Transverse colon (tissue), 4 donors: ENCODE data around the gene ARPC5L. TPM values are rescaled to one million over a fixed set of nuclear protein-coding genes. Genes with fewer than 3 reads are reported as not detected.
"Not testable (repeated sequence)": the region's sequence is repeated elsewhere in the genome, so short reads cannot be mapped to it uniquely, and the experiment has no call there.

Experiments
- DNase-seq: peaks from one replicate; pipeline ENCODE4 v3.0.0-alpha.2; 2019
- H3K27ac ChIP-seq, 4 donors: fragments of 200-600 bp; sonication (generic); 2 replicates each; pipeline ENCODE4 v1.5.1; 2016 to 2018; ENCODE audit warnings: inconsistent platforms in 4 of 4
- H3K27me3 ChIP-seq: fragments of 200-600 bp; sonication (generic); 2 replicates; pipeline ENCODE4 v1.5.1; 2017; ENCODE audit warnings: inconsistent platforms
- H3K36me3 ChIP-seq, 4 donors: fragments of 200-600 bp; sonication (generic); 2 replicates each; pipeline ENCODE4 v1.5.1; 2017 to 2019; ENCODE audit warnings: inconsistent platforms in 4 of 4
- H3K4me1 ChIP-seq, 4 donors: fragments of 200-600 bp; sonication (generic); 2 replicates each; pipeline ENCODE4 v1.5.1; 2017 to 2020; ENCODE audit warnings: inconsistent platforms in 4 of 4
- H3K4me3 ChIP-seq, 4 donors: fragments of 200-600 bp; sonication (generic); 1 replicate in 1 of 4; 2 replicates in 3 of 4; pipeline versions ENCODE4 v1.5.1 to v1.6.1; 2017 to 2019; ENCODE audit warnings: inconsistent platforms in 4 of 4
- H3K9me3 ChIP-seq, 2 donors: fragments of 200-600 bp; sonication (generic); 2 replicates each; pipeline ENCODE4 v1.5.1; 2017 to 2019; ENCODE audit warnings: inconsistent platforms in 2 of 2
- EP300 ChIP-seq: sonication (generic); formaldehyde crosslinking; IDR thresholded peaks from one replicate; pipeline ENCODE4 v1.6.1; 2017; ENCODE audit warnings: antibody characterized with exemption, low read depth
- POLR2A ChIP-seq: fragments of 450-650 bp; IDR thresholded peaks from one replicate; pipeline ENCODE4 v1.6.1; 2016; ENCODE audit warnings: antibody characterized with exemption, mild to moderate bottlenecking, moderate library complexity
- POLR2AphosphoS5 ChIP-seq, 3 donors: sonication (generic); formaldehyde crosslinking; IDR thresholded peaks; one replicate each; pipeline ENCODE4 v1.6.1; 2016; ENCODE audit warnings: antibody characterized with exemption in 3 of 3
- WGBS, 2 donors: methylation state at CpG; one replicate each; pipeline ENCODE4 v1.1.5; 2018; ENCODE audit warnings: low coverage in 1 of 2; 5-methylcytosine and 5-hydroxymethylcytosine counted together
- in situ Hi-C, 4 donors: fragments of 200-750 bp; cut with MboI; loops; one replicate each; pipeline versions ENCODE4 v1.15.0 to v1.15.1; 2017; ENCODE audit warnings: low sequenced_read_pairs in 3 of 4, low pct_ligation_motif_present in 1 of 4, low pct_unique_long_range_greater_than_20kb in 1 of 4
- intact Hi-C: fragments of 100-400 bp; cut with DNase I; formaldehyde crosslinking; loops from one replicate; pipeline ENCODE4 v1.15.1; 2023; ENCODE audit warnings: low total_unique reads
- small RNA-seq, 4 donors: library from RNA; depleted of rRNA; stranded (forward); fragments of <200 nt; gene quantifications; one replicate each; pipeline ENCODE3, GENCODE V24; 2016
- total RNA-seq, 4 donors: library from RNA; depleted of rRNA; stranded (reverse); fragments of >200 nt; gene quantifications; one replicate each; pipeline ENCODE4 v1.1.0, GENCODE V29; 2016
- TF ChIP-seq, protein P1 (sequence below), 5 experiments: fragments of 200-600 bp in 3 of 5; fragments of 450-650 bp in 2 of 5; sonication (generic) in 3 of 5; IDR thresholded peaks; 1 replicate in 2 of 5; 2 replicates in 3 of 5; pipeline ENCODE4 v1.5.1; 2016 to 2017; ENCODE audit warnings: antibody characterized with exemption in 5 of 5, inconsistent platforms in 3 of 5, mild to moderate bottlenecking in 2 of 5, moderate library complexity in 1 of 5

The ARPC5L gene
- total RNA-seq, 4 donors from 2014 or later, result 9.8 to 37.0 (median 22.8) TPM

DNA sequence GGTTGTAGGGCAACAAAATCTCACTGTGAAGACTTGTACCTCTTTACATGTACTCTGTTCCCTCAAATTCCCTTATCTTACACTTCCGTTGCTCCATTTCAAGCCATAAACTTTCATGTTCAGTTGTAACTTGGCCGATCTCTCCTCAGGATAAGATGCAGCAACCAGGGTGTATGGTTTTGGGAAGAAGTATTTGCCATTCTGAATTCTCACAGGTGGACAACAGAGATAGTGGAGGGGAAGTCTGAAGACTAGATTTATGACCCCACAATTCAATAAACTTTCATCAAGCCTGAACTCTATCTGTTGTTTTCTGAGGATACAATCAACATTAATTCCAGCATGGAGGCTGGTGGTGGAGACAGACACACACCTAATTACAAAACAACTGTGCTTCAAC lies 51.4 kb downstream of the ARPC5L start:
- H3K27ac ChIP-seq, result no peak overlapping the region
- DNase-seq, result no peak
- 95 to 100% methylated on average over 1 to 2 of the region's 2 CpGs for WGBS, 2 donors
- H3K4me1 ChIP-seq, result no peaks in the 10 kb centered on the region
- H3K36me3 ChIP-seq, result peaks cover 0 to 21% (median 5%) of the 10 kb centered on the region in 4 donors
- no peaks in the 10 kb centered on the region for H3K9me3 ChIP-seq
- TF ChIP-seq POLR2AphosphoS5 (IDR thresholded peaks at IDR 0.05) (no peak), POLR2A (no peak), EP300 (no peak)
- TF ChIP-seq, protein P1, sequence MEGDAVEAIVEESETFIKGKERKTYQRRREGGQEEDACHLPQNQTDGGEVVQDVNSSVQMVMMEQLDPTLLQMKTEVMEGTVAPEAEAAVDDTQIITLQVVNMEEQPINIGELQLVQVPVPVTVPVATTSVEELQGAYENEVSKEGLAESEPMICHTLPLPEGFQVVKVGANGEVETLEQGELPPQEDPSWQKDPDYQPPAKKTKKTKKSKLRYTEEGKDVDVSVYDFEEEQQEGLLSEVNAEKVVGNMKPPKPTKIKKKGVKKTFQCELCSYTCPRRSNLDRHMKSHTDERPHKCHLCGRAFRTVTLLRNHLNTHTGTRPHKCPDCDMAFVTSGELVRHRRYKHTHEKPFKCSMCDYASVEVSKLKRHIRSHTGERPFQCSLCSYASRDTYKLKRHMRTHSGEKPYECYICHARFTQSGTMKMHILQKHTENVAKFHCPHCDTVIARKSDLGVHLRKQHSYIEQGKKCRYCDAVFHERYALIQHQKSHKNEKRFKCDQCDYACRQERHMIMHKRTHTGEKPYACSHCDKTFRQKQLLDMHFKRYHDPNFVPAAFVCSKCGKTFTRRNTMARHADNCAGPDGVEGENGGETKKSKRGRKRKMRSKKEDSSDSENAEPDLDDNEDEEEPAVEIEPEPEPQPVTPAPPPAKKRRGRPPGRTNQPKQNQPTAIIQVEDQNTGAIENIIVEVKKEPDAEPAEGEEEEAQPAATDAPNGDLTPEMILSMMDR (IDR thresholded peaks at IDR 0.05), result no peak
- in situ Hi-C loops (loop anchor here in 2 of 4 donors (10.0 to 25.0 kb wide), 2 partner anchors 231 to 449 kb away; partner anchors contain the start of gene SCAI (in 1 of the 2)), intact Hi-C loops (no loop called here)
- H3K4me3 ChIP-seq, result no peak overlapping the region
- H3K27me3 ChIP-seq, result no peaks in the 10 kb centered on the region

DNA sequence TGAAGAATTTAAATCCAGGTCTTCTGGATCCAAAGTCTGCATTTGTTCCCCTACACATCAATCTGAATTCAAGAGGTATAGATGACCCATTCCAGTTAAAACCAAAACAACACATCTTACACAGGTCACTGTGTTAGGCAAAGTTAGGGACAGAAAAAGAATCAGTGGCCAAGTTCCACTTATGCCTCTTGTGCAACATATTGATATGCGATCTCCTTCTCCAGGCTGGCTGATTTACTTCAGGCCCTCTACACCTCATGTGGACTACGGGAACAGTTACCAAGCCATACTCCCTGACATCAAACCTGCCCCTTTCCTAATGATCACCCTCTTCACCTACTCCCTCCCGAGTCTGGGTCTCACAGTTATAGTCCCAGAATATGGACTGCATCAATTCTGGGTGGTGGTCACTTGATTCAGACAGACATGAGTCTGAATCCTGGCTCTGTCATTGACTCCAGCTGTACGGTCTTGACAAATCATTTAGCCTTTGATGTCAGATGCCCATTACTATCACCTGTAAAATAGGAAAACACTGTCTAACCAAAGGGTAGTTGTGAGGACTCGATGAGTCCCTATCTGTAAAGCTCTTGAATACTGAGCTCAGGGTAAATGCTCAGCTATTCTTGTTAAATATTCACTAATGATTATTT lies 52.9 kb downstream of the ARPC5L start:
- intact Hi-C loops, result no loop called here
- no peaks in the 10 kb centered on the region for H3K9me3 ChIP-seq
- TF ChIP-seq, protein P1 (IDR thresholded peaks at IDR 0.05), result no peak
- no peak for TF ChIP-seq POLR2AphosphoS5 (IDR thresholded peaks at IDR 0.05)
- no peak for TF ChIP-seq EP300
- TF ChIP-seq POLR2A, result no peak
- H3K4me3 ChIP-seq, result no peak overlapping the region
- H3K4me1 ChIP-seq, result no peaks in the 10 kb centered on the region
- 94 to 96% methylated on average over 4 to 5 of the region's 5 CpGs for WGBS, 2 donors
- H3K36me3 ChIP-seq, result peaks cover 0 to 24% (median 11%) of the 10 kb centered on the region in 4 donors
- in situ Hi-C loops, result loop anchor here in 2 of 4 donors (10.0 to 25.0 kb wide), 2 partner anchors 230 to 447 kb away; partner anchors contain the start of gene SCAI (in 1 of the 2)
- H3K27me3 ChIP-seq, result no peaks in the 10 kb centered on the region
- no peak for DNase-seq
- H3K27ac ChIP-seq, result no peak overlapping the region

DNA sequence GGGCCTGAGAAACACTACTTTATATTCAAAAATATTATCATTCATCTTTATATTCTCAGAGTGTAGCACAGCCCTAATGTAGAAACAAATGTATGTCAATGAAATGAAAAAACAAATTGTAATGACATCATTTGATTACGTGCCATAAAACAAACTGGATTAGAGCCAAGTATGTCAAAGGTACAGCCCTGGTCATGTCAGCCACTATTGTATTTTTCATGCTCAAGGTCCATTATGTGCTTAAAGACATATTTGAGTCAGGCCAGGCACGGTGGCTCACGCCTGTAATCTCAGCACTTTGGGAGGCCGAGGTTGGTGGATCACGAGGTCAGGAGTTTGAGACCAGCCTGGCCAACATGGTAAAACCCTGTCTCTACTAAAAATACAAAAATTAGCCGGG lies 58.5 kb downstream of the ARPC5L start:
- H3K27me3 ChIP-seq, intact Hi-C loops, H3K9me3 ChIP-seq, H3K4me1 ChIP-seq, H3K4me3 ChIP-seq: not testable (repeated sequence)
- in situ Hi-C loops, result loop anchor here in 1 of 4 donors (25.0 kb wide), 1 partner anchor 442 kb away; no protein-coding TSS in a partner anchor
- peak; percentile 27 for DNase-seq
- peaks cover 0 to 57% (median 21%) of the 10 kb centered on the region in 4 donors for H3K36me3 ChIP-seq
- TF ChIP-seq POLR2AphosphoS5 (IDR thresholded peaks at IDR 0.05), result peak in 2 of 3 donors; percentile 18 to 50
- peak overlapping the region in 1 of 4 donors; percentile 35 for H3K27ac ChIP-seq
- WGBS, 2 donors, result 33 to 75% methylated on average over 1 to 6 of the region's 6 CpGs

Small RNA genes lying within 50 kb of the gene (small RNA-seq; reads per million reads assigned to genes)
- 0 reads per million in 4 donors for gene RNU4-82P

Other genes with a start within 250 kb of the ARPC5L start
- gene NR6A1, start 90.8 kb upstream of the ARPC5L start, total RNA-seq, result 10 to 100 TPM in 3 of 4 donors, 1 to 10 TPM in 1; 9.7 to 14.6 (median 12.5) TPM
- 10 to 100 TPM in 3 of 4 donors, 1 to 10 TPM in 1; 9.4 to 59.1 (median 16.0) TPM for gene OLFML2A, start 85.0 kb upstream of the ARPC5L start, total RNA-seq
- gene WDR38, start 8.7 kb upstream of the ARPC5L start, total RNA-seq, result not detected
- 1,000 to 10,000 TPM in 3 of 4 donors, 100 to 1,000 TPM in 1; 498 to 3,953 (median 1,382) TPM for gene RPL35, start 173 bp upstream of the ARPC5L start, total RNA-seq
- 100 to 1,000 TPM in 1 of 4 donors, 10 to 100 TPM in 3; 24.3 to 144 (median 30.1) TPM for gene GOLGA1, start 79.0 kb downstream of the ARPC5L start, total RNA-seq